Erythroblast (primary cell): ENCODE results near the gene SPCS2.
"Not testable (repeated sequence)": the region's sequence is repeated elsewhere in the genome, so short reads cannot be mapped to it uniquely, and the experiment has no call there.

Source experiments
- DNase-seq, 2 experiments: peaks; one replicate each; lab custom pipeline; 2025; lab: John Stamatoyannopoulos, UW
- GATA1 ChIP-seq: IDR thresholded peaks from 2 replicates; pipeline ENCODE4 v1.6.1; 2011; ENCODE audit warnings: low read depth, mild to moderate bottlenecking, control low read depth, low read length, moderate library complexity
- POLR2A ChIP-seq: IDR thresholded peaks from 2 replicates; pipeline ENCODE4 v1.6.1; 2011; ENCODE audit warnings: mild to moderate bottlenecking, low read length

SPCS2 gene

GRCh38 chr11:74957937-74958629 is 9.0 kb downstream of the SPCS2 start:
- TF ChIP-seq GATA1 (no peak), POLR2A (no peak)
- DNase-seq: no peak

- peak; percentile 64 to 65 for DNase-seq
These were observed 11.1 kb downstream of the SPCS2 start for GRCh38 chr11:74960128-74960527.

GRCh38 chr11:74966651-74967050 is 17.6 kb downstream of the SPCS2 start:
- DNase-seq: no peak
- no peak for TF ChIP-seq GATA1
- no peak for TF ChIP-seq POLR2A

- TF ChIP-seq GATA1 (no peak), POLR2A (no peak)
- no peak for DNase-seq
These were observed 21.9 kb downstream of the SPCS2 start for GRCh38 chr11:74970852-74971395.

- TF ChIP-seq GATA1 (no peak), POLR2A (no peak)
- DNase-seq: no peak
These were observed 22.4 kb downstream of the SPCS2 start for GRCh38 chr11:74971424-74971823.

GRCh38 chr11:74978041-74978440 is 29.0 kb downstream of the SPCS2 start:
- no peak for DNase-seq
- TF ChIP-seq GATA1 (no peak), POLR2A (no peak)

GRCh38 chr11:74980634-74981033 is 31.6 kb downstream of the SPCS2 start:
- DNase-seq: no peak
- TF ChIP-seq POLR2A: no peak
- TF ChIP-seq GATA1: no peak

- DNase-seq: no peak
- TF ChIP-seq POLR2A (no peak), GATA1 (no peak)
These were observed 32.8 kb downstream of the SPCS2 start for GRCh38 chr11:74981888-74982287.

- DNase-seq: no peak
- TF ChIP-seq POLR2A (no peak), GATA1 (no peak)
These were observed 35.0 kb downstream of the SPCS2 start for GRCh38 chr11:74984070-74984469.

- TF ChIP-seq GATA1: no peak
- TF ChIP-seq POLR2A: no peak
- no peak for DNase-seq
These were observed 35.7 kb downstream of the SPCS2 start for GRCh38 chr11:74984730-74985129.

- peak; percentile 87 for DNase-seq
- peak; percentile 63 for TF ChIP-seq POLR2A
- TF ChIP-seq GATA1: no peak
These were observed 39.6 kb downstream of the SPCS2 start, which contains the start of gene NEU3 for GRCh38 chr11:74988541-74989259. Gene NEU3 (plus strand): TSS chr11:74988933. CDS start chr11:74989061, 128 bp downstream.

GRCh38 chr11:74989260-74989638 is 40.2 kb downstream of the SPCS2 start:
- no peak for TF ChIP-seq POLR2A
- no peak for TF ChIP-seq GATA1
- peak in 1 of 2 experiments; percentile 38 for DNase-seq

GRCh38 chr11:74990150-74990549 is 41.1 kb downstream of the SPCS2 start:
- not testable (repeated sequence) for DNase-seq

- no peak for DNase-seq
- TF ChIP-seq POLR2A (no peak), GATA1 (no peak)
These were observed 41.9 kb downstream of the SPCS2 start for GRCh38 chr11:74990941-74991340.
